ENCODE data around the gene PSEN2. TPM values are rescaled to one million over a fixed set of nuclear protein-coding genes. Genes with fewer than 3 reads are reported as not detected.

PSEN2 gene
- total RNA-seq, 1 donor from 2014 or later, result 19.8 TPM

- no peaks in the 10 kb centered on the region for H3K9me3 Mint-ChIP-seq (ENCODE audit: unreplicated experiment)
- H3K36me3 Mint-ChIP-seq (ENCODE audit: low read depth, unreplicated experiment), result peaks cover 4% of the 10 kb centered on the region
- peaks cover 6% of the 10 kb centered on the region for H3K27me3 Mint-ChIP-seq (ENCODE audit: unreplicated experiment)
- TF ChIP-seq CTCF (IDR thresholded peaks at IDR 0.05; ENCODE audit: unreplicated experiment), result no peak
- no peak overlapping the region for H3K4me3 Mint-ChIP-seq (ENCODE audit: unreplicated experiment)
- H3K27ac Mint-ChIP-seq (ENCODE audit: unreplicated experiment), result peak overlapping the region; percentile 68
- no peak for DNase-seq (ENCODE audit: low spot score)
- H3K4me1 Mint-ChIP-seq (ENCODE audit: unreplicated experiment), result peaks cover 62% of the 10 kb centered on the region
These were observed 45.2 kb upstream of the PSEN2 start for GRCh38 chr1:226825037-226825745.

GRCh38 chr1:226825746-226826100, 44.7 kb upstream of the PSEN2 start:
- Mint-ChIP-seq H3K36me3 (ENCODE audit: low read depth, unreplicated experiment) (peaks cover 4% of the 10 kb centered on the region), H3K27me3 (ENCODE audit: unreplicated experiment) (peaks cover 5% of the 10 kb centered on the region), H3K27ac (ENCODE audit: unreplicated experiment) (no peak overlapping the region), H3K4me3 (ENCODE audit: unreplicated experiment) (no peak overlapping the region), H3K4me1 (ENCODE audit: unreplicated experiment) (peaks cover 56% of the 10 kb centered on the region), H3K9me3 (ENCODE audit: unreplicated experiment) (no peaks in the 10 kb centered on the region)
- no peak for DNase-seq (ENCODE audit: low spot score)
- TF ChIP-seq CTCF (IDR thresholded peaks at IDR 0.05; ENCODE audit: unreplicated experiment), result no peak

GRCh38 chr1:226826479-226827261, 43.7 kb upstream of the PSEN2 start:
- Mint-ChIP-seq H3K27me3 (ENCODE audit: unreplicated experiment) (peaks cover 8% of the 10 kb centered on the region), H3K4me1 (ENCODE audit: unreplicated experiment) (peaks cover 48% of the 10 kb centered on the region), H3K4me3 (ENCODE audit: unreplicated experiment) (no peak overlapping the region), H3K9me3 (ENCODE audit: unreplicated experiment) (no peaks in the 10 kb centered on the region), H3K27ac (ENCODE audit: unreplicated experiment) (peak overlapping the region; percentile 39), H3K36me3 (ENCODE audit: low read depth, unreplicated experiment) (peaks cover 4% of the 10 kb centered on the region)
- no peak for DNase-seq (ENCODE audit: low spot score)
- no peak for TF ChIP-seq CTCF (IDR thresholded peaks at IDR 0.05; ENCODE audit: unreplicated experiment)

- Mint-ChIP-seq H3K27ac (ENCODE audit: unreplicated experiment) (peak overlapping the region; percentile 67), H3K4me3 (ENCODE audit: unreplicated experiment) (no peak overlapping the region), H3K4me1 (ENCODE audit: unreplicated experiment) (peaks cover 44% of the 10 kb centered on the region), H3K36me3 (ENCODE audit: low read depth, unreplicated experiment) (peaks cover 4% of the 10 kb centered on the region), H3K27me3 (ENCODE audit: unreplicated experiment) (peaks cover 8% of the 10 kb centered on the region), H3K9me3 (ENCODE audit: unreplicated experiment) (no peaks in the 10 kb centered on the region)
- DNase-seq (ENCODE audit: low spot score), result no peak
- no peak for TF ChIP-seq CTCF (IDR thresholded peaks at IDR 0.05; ENCODE audit: unreplicated experiment)
These were observed 43.0 kb upstream of the PSEN2 start for GRCh38 chr1:226827458-226827857.

GRCh38 chr1:226827968-226828513, 42.4 kb upstream of the PSEN2 start:
- H3K27me3 Mint-ChIP-seq (ENCODE audit: unreplicated experiment), result peaks cover 8% of the 10 kb centered on the region
- TF ChIP-seq CTCF (IDR thresholded peaks at IDR 0.05; ENCODE audit: unreplicated experiment), result peak; percentile 95
- no peaks in the 10 kb centered on the region for H3K9me3 Mint-ChIP-seq (ENCODE audit: unreplicated experiment)
- peak overlapping the region; percentile 48 for H3K27ac Mint-ChIP-seq (ENCODE audit: unreplicated experiment)
- H3K4me3 Mint-ChIP-seq (ENCODE audit: unreplicated experiment), result no peak overlapping the region
- H3K36me3 Mint-ChIP-seq (ENCODE audit: low read depth, unreplicated experiment), result peaks cover 4% of the 10 kb centered on the region
- DNase-seq (ENCODE audit: low spot score), result peak; percentile 99
- H3K4me1 Mint-ChIP-seq (ENCODE audit: unreplicated experiment), result peaks cover 42% of the 10 kb centered on the region
